GM18858 (cell line): ENCODE results near the gene HSD11B2.

Source experiments
- ATAC-seq: cut with Tn5 transposase; IDR thresholded peaks from one replicate; pipeline ENCODE4 v1.9.1; 2021; ENCODE audit not compliant: unreplicated experiment

Gene HSD11B2

DNA sequence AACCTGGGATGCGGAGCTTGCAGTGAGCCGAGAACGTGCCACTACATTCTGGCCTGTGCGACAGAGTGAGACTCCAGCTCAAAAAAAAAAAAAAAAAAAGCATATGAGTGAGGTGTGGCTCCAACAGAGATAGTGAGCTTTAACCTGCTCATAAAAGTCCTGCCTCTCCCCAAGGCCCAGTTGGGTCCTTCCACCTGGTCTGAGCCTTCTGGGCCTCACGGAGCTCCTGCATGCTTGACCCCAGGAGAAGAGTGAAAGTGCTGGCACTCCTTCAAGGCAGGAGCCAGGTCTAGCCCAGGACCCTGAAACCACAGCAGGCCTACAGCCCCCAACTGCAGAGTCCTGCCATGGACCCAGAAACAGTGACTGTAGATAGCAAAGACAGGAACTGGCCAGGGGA is 17.7 kb downstream of the HSD11B2 start:
- ATAC-seq = no peak

DNA sequence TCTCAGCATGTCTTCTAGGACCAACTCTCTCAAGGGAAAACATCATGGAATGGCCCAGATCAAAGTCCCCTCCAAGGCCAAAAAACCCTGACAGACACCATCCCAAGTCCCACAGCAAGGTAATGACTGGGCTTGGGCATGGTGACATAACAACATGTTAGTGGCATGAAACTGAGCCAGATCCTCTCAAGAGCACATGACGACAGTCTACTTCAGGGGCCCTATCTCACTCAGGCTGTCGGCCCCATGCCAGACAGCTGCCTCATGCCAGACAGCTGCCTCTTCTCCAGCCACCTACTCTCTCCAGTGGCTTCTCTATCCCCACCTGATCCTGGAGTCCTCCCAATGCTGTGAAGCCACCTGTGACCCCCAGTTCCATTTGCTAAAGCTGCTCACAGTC is 18.4 kb downstream of the HSD11B2 start:
- ATAC-seq = no peak

DNA sequence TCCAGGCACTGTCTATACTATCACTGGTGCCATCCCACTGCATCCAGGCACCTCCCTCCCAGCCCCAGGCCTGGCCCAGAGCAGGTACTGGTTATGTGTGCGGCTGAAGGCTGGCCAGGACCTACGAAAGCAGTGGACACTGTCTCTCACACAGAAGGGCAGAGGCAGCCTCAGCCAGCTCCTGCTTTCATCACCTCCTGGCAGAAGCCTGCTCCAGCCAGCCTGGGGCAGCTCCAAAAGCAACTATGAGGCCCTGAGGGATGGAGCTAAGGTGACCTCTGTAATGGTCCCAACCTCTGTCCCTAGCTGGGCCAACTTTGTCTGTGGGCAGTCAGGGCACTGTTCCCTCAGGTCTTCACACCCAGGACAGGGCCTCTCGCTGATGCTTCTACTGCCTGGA is 18.8 kb downstream of the HSD11B2 start:
- ATAC-seq = no peak

GRCh38 chr16:67451061-67451703 is 20.3 kb downstream of the HSD11B2 start:
- no peak for ATAC-seq

- ATAC-seq = no peak
Measured at GRCh38 chr16:67451704-67452435, 20.9 kb downstream of the HSD11B2 start.

GRCh38 chr16:67454104-67454503 is 23.2 kb downstream of the HSD11B2 start:
- ATAC-seq = no peak

DNA sequence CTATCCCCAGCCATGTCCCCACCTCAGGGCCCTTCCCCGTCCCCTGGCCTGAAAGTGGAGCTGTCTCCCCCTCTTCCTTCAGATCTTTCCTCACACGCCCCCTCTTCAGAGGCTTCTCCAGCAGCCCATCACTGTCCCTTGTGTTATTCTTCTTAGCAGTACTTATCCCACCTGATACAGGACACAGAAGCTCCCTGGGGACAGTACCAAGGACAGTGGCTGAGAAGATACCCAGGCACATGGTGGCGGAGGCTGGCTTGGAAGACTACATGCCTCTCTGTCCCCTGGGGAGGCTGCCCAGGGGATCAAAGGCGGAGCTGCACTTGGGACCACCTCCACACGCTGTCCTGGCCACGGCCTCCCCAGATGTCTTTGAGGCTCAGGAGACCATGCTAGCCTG is 23.9 kb downstream of the HSD11B2 start:
- no peak for ATAC-seq

DNA sequence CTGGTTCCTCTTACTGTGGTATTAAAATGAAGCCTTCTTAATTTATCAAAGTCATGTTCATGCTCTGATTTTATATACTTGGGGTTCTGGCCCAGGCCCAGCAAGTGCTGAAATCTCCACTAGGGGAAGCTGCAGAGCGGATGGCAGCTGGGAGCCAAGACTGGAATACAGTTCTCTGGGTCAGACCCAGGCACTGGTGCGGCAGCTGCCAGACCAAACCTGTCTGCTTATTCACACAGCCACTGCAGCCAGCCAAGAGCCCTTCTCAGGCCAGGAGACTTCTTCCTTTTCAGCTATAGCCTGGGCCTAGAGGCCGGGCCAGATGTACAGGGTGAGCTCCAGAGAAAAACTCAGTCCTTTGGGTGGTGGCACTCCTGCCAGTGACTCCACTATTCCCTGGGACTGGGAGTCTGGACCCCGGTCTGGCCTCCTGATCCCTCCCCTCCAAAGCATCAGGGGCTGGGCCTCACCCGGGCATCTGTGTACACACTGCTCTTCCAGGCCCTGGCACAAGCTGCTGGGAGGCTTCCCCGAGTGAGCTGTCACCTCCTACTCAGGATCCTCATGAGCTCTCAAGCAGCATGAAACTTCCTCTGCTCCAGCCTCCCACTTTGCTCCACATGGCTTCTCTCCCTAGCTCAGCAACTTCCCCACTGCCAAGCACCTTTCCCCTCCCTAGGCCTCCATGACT is 25.6 kb downstream of the HSD11B2 start:
- ATAC-seq = no peak

DNA sequence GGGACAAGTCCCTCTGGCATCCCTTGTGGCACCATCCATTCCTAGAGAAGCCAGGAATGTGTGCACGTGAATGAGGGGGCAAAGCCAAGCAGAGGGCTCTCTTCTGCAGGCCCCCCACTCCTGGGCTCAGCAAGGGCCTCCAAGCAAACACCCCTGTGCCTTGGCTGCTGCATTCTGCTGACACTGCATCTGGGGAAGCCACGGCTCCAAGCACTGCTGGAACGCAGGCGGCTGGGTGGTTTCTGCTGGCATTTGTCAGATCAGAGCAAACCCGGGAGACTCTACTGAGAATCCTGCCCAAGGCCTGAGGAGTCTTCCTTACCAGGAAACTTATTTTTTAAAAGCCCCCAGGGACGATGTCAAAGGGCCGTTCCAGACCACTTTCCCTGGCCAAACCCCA is 26.7 kb downstream of the HSD11B2 start:
- ATAC-seq = no peak

GRCh38 chr16:67458121-67458641 is 27.3 kb downstream of the HSD11B2 start:
- no peak for ATAC-seq

DNA sequence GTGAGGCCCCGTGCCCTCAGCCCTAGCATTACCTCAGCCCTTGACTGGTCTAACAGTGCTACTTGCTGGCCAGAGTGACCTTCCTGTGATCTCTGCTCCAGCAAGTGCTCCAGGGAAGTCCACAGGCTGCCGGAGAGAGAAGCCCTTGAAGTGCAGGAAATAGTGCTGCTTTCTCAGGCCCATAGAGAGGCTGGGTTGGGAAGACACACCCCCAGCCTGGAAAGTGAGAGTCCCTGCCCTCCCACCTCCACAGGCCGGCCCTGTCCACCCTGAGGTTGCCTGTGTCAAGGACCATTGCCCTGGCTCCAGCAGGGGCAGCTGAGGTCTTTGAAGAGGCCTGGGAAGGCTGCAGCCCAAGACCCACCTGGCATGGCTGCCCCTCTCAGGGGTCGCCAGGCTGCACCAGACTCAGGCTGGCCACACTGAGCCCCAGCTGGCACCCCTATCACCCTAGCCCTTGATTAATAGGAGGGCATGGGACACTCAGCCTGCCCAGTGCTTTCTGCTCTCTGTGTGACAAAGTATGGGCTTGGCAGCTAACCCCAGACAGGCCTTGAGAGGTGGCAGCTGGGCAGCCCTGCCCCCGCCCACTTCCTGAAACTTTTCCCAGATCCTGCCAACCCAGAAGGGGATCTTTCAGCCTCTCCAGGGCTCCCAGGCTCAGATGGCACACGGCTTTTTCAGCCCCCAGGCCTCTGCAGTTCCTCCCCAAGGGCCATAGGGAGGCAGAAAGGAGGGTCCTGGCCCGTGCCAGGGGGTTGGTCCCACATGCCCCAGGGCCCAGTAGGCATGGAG is 28.3 kb downstream of the HSD11B2 start:
- ATAC-seq = no peak

DNA sequence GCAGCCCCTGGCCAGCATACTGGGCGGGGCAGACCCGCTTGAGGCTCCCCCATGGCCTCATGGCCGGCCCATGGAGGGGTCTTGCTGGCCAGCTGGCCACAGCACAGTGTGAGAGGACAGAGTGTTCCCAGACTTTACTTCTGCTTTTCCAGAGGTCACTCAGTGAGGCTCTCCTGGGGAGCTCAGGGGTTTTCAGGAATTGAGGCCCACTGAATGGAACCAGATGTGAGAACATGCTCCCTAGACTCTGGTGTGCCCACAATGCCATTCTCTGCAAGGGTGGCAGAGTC is 28.9 kb downstream of the HSD11B2 start:
- ATAC-seq = no peak

DNA sequence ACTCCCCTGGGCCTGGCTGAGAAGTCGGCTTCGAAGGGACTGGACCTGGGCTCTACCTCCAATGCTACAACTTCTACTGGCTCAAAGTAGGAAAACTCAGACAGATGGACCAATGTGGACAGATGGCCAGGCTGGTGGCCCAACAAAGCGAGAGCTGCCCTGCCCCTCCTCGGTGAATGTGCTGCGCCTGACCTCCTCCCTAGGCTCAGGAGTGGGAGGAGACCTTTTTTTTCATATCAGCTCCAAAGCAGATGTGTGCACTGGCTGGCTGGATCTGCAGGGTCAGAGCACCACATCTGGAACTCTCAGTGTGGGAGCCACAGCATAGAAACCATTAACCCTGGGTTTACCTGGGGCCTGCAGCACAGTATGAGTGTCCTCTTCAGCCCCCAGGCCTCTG is 29.2 kb downstream of the HSD11B2 start:
- no peak for ATAC-seq

- no peak for ATAC-seq
Measured at GRCh38 chr16:67460961-67461360, 30.0 kb downstream of the HSD11B2 start.

- no peak for ATAC-seq
Measured at GRCh38 chr16:67461600-67462278, 30.8 kb downstream of the HSD11B2 start.

- ATAC-seq = no peak
Measured at GRCh38 chr16:67462279-67462655, 31.3 kb downstream of the HSD11B2 start.

DNA sequence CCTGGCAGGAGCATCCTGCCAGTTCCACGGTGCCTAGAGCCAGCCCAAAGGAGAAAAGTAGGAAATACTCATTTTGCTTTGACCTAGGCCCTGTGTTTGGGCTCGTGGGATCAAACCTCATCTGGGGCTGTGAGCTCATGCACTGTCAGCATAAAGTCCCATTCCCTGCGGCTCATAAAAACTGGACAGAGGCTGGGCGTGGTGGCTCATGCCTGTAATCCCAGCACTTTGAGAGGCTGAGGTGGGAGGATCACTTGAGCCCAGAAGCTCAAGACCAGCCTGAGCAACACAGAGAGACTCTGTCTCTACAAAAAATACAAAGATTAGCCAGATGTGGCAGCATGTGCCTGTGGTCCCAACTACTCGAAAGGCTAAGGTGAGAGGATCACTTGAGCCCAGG is 32.1 kb downstream of the HSD11B2 start:
- ATAC-seq = no peak

DNA sequence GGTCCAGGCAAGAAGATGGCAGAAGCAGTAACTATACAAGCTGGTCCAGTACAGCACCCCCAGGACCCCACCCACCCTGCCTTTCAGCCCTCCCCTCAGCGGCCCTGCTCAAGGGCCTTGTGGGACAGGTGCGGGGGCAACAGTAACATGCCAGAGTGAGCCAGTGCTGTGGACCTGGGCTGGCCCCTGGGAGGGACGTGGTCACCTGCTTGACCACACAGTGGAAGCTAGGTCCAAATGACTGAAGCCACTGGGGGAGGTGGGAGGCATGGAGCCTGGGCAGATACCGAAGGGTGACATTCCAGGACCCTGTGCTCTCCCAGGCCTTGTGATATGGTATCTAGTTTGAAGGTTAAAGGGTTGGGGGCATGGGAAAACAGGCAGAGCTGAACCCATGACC is 32.8 kb downstream of the HSD11B2 start:
- ATAC-seq = no peak

- no peak for ATAC-seq
Measured at GRCh38 chr16:67464565-67464964, 33.6 kb downstream of the HSD11B2 start.

GRCh38 chr16:67466581-67466980 is 35.7 kb downstream of the HSD11B2 start:
- no peak for ATAC-seq

- ATAC-seq = no peak
Measured at GRCh38 chr16:67468731-67469130, 37.8 kb downstream of the HSD11B2 start.
